Hepatocyte (in vitro differentiated cells): Measurements from ENCODE around the gene SNTB2. TPM values are rescaled to one million over a fixed set of nuclear protein-coding genes. Genes with fewer than 3 reads are reported as not detected.

Source experiments
- DNase-seq: peaks from one replicate; pipeline ENCODE4 v3.0.0-alpha.2; 2016; ENCODE audit warnings: low spot score
- H2AFZ ChIP-seq: fragments of 200-600 bp; sonication (generic); 2 replicates; pipeline ENCODE4 v1.6.0; 2016; ENCODE audit warnings: antibody characterized with exemption, mild to moderate bottlenecking
- H3K27ac ChIP-seq: fragments of 200-600 bp; sonication (generic); 2 replicates; pipeline ENCODE4 v1.5.1; 2016; ENCODE audit warnings: mild to moderate bottlenecking
- H3K27me3 ChIP-seq: fragments of 200-600 bp; sonication (generic); 2 replicates; pipeline ENCODE4 v1.6.1; 2016
- H3K36me3 ChIP-seq: fragments of 200-600 bp; sonication (generic); replicated peaks from 2 replicates; pipeline ENCODE4 v1.5.1; 2016; ENCODE audit warnings: low read depth; ENCODE audit not compliant: insufficient read depth
- H3K4me1 ChIP-seq: fragments of 200-600 bp; sonication (generic); 2 replicates; pipeline ENCODE4 v1.5.1; 2016; ENCODE audit warnings: mild to moderate bottlenecking, moderate library complexity; ENCODE audit not compliant: insufficient read depth
- H3K4me2 ChIP-seq: fragments of 200-600 bp; sonication (generic); 2 replicates; pipeline ENCODE4 v1.6.0; 2016
- H3K4me3 ChIP-seq: fragments of 200-600 bp; sonication (generic); 2 replicates; pipeline ENCODE4 v1.5.1; 2016; ENCODE audit warnings: mild to moderate bottlenecking
- H3K79me2 ChIP-seq: fragments of 200-600 bp; sonication (generic); 2 replicates; pipeline ENCODE4 v1.6.0; 2017; ENCODE audit warnings: mild to moderate bottlenecking
- H3K9me2 ChIP-seq: fragments of 200-600 bp; sonication (generic); replicated peaks from 2 replicates; pipeline ENCODE4 v1.6.0; 2017; ENCODE audit warnings: mild to moderate bottlenecking; ENCODE audit not compliant: insufficient read depth
- H3K9me3 ChIP-seq: fragments of 200-600 bp; sonication (generic); 2 replicates; pipeline ENCODE4 v1.5.1; 2016; ENCODE audit warnings: low read depth, mild to moderate bottlenecking
- H4K20me1 ChIP-seq: fragments of 200-600 bp; sonication (generic); 2 replicates; pipeline ENCODE4 v1.6.0; 2016; ENCODE audit warnings: mild to moderate bottlenecking; ENCODE audit not compliant: insufficient read depth, poor library complexity, severe bottlenecking
- EZH2 ChIP-seq: fragments of 200-600 bp; sonication (generic); IDR thresholded peaks from 2 replicates; pipeline ENCODE4 v1.6.1; 2016; ENCODE audit warnings: antibody characterized with exemption, mild to moderate bottlenecking, borderline replicate concordance
- EZH2phosphoT487 ChIP-seq: fragments of 200-600 bp; sonication (generic); IDR thresholded peaks from one replicate; pipeline ENCODE4 v1.6.1; 2018; ENCODE audit warnings: antibody characterized with exemption, mild to moderate bottlenecking, low read depth, moderate library complexity; ENCODE audit not compliant: unreplicated experiment, severe bottlenecking
- WGBS: methylation state at CpG from one replicate; pipeline ENCODE4 v1.1.6; 2016; ENCODE audit warnings: low lambda C conversion rate; ENCODE audit errors: missing lambda C conversion rate; 5-methylcytosine and 5-hydroxymethylcytosine counted together
- polyA plus RNA-seq: library from polyadenylated mRNA; unstranded; fragments of >200 nt; fragmentation: Nextera tagmentation; extraction: Ambion mirVana; gene quantifications from 2 replicates; pipeline ENCODE4 v1.2.1, GENCODE V29; 2016
- total RNA-seq: library from RNA; depleted of rRNA; stranded (reverse); fragments of >200 nt; gene quantifications from 2 replicates; pipeline ENCODE4 v1.2.3, GENCODE V29; 2014
- TF ChIP-seq, protein P1 (sequence below): fragments of 200-600 bp; sonication (generic); IDR thresholded peaks from 2 replicates; pipeline ENCODE4 v1.5.1; 2016; ENCODE audit warnings: antibody characterized with exemption, mild to moderate bottlenecking; ENCODE audit not compliant: poor library complexity

The SNTB2 gene
- total and polyA plus RNA-seq, 2 experiments from 2014 or later, result 21.5 to 36.7 TPM

- Histone ChIP-seq H3K9me3 (no peaks in the 10 kb centered on the region), H3K4me1 (peaks cover 8% of the 10 kb centered on the region), H2AFZ (no peak overlapping the region), H4K20me1 (peaks cover 14% of the 10 kb centered on the region), H3K27ac (no peak overlapping the region), H3K27me3 (no peaks in the 10 kb centered on the region), H3K9me2 (no peaks in the 10 kb centered on the region), H3K36me3 (no peaks in the 10 kb centered on the region), H3K4me2 (no peak overlapping the region), H3K79me2 (peaks cover 42% of the 10 kb centered on the region), H3K4me3 (no peak overlapping the region)
- WGBS, result 90% methylated on average over 30 of the region's 30 CpGs
- no peak for TF ChIP-seq EZH2phosphoT487
- no peak for TF ChIP-seq EZH2
- TF ChIP-seq, protein P1, sequence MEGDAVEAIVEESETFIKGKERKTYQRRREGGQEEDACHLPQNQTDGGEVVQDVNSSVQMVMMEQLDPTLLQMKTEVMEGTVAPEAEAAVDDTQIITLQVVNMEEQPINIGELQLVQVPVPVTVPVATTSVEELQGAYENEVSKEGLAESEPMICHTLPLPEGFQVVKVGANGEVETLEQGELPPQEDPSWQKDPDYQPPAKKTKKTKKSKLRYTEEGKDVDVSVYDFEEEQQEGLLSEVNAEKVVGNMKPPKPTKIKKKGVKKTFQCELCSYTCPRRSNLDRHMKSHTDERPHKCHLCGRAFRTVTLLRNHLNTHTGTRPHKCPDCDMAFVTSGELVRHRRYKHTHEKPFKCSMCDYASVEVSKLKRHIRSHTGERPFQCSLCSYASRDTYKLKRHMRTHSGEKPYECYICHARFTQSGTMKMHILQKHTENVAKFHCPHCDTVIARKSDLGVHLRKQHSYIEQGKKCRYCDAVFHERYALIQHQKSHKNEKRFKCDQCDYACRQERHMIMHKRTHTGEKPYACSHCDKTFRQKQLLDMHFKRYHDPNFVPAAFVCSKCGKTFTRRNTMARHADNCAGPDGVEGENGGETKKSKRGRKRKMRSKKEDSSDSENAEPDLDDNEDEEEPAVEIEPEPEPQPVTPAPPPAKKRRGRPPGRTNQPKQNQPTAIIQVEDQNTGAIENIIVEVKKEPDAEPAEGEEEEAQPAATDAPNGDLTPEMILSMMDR, result no peak
- no peak for DNase-seq
Observed at GRCh38 chr16:69315486-69316311, 128.7 kb downstream of the SNTB2 start.

GRCh38 chr16:69316595-69317034, 129.7 kb downstream of the SNTB2 start:
- no peaks in the 10 kb centered on the region for H3K36me3 ChIP-seq
- WGBS, result 98% methylated on average over 16 of the region's 17 CpGs
- no peak overlapping the region for H3K27ac ChIP-seq
- peaks cover 41% of the 10 kb centered on the region for H3K79me2 ChIP-seq
- TF ChIP-seq EZH2phosphoT487 (no peak), EZH2 (no peak)
- TF ChIP-seq, protein P1, result no peak
- DNase-seq, result no peak
- H2AFZ ChIP-seq, result no peak overlapping the region
- no peaks in the 10 kb centered on the region for H3K9me2 ChIP-seq
- H3K4me3 ChIP-seq, result no peak overlapping the region
- peaks cover 14% of the 10 kb centered on the region for H4K20me1 ChIP-seq
- no peaks in the 10 kb centered on the region for H3K9me3 ChIP-seq
- peaks cover 8% of the 10 kb centered on the region for H3K4me1 ChIP-seq
- no peaks in the 10 kb centered on the region for H3K27me3 ChIP-seq
- no peak overlapping the region for H3K4me2 ChIP-seq

DNA sequence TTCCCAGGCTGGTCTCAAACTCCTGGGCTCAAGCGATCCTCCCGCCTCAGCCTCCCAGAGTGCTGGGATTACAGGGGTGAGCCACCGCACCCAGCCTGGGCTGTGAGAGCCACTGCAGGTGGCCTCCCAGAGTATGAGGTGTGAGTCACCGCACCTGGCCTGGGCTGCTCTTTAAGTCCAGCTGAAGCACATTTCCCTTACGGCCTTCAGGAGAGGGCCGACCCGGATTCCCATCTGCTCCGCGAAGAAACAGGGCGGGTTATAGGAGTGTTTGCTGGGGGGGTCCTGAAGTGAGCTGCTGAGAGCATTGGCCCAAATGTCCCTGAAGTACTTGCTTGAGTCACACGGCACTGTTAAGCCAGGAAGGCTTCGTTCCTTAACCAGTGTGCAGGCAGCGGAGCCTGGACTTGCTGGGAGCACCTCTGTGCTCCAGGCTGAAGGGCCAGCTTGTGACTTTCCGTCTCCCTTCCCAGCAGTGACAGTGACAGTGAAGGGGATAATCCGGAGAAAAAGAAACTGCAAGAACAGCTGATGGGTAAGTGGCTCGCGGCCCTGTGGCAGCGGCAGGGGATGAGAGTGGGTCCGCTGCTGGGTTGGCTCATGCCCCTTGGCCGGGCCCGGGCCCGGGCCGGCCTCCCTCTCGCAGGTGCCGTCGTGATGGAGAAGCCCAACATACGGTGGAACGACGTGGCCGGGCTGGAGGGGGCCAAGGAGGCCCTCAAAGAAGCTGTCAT, 131.4 kb downstream of the SNTB2 start:
- WGBS, result 95% methylated on average over 30 of the region's 30 CpGs
- Histone ChIP-seq H3K27ac (no peak overlapping the region), H3K4me2 (no peak overlapping the region), H3K9me2 (no peaks in the 10 kb centered on the region), H3K4me3 (no peak overlapping the region), H3K4me1 (no peaks in the 10 kb centered on the region), H4K20me1 (peaks cover 4% of the 10 kb centered on the region), H2AFZ (no peak overlapping the region), H3K36me3 (no peaks in the 10 kb centered on the region), H3K79me2 (peaks cover 40% of the 10 kb centered on the region), H3K9me3 (no peaks in the 10 kb centered on the region), H3K27me3 (no peaks in the 10 kb centered on the region)
- TF ChIP-seq, protein P1, result no peak
- TF ChIP-seq EZH2 (no peak), EZH2phosphoT487 (no peak)
- DNase-seq, result no peak
